ENCODE measurements around the gene COL13A1.

GRCh38 chr10:69838418-69838817 lies 36.7 kb downstream of the COL13A1 start:
- TF ChIP-seq CTCF (IDR thresholded peaks at IDR 0.05 in 4 of 5, conservative IDR thresholded peaks at IDR 0.05 in 1 of 5) (no peak), POLR2A (IDR thresholded peaks at IDR 0.05) (no peak)
